ENCODE measurements around the gene TRIM37. TPM values are rescaled to one million over a fixed set of nuclear protein-coding genes. Genes with fewer than 3 reads are reported as not detected.

The TRIM37 gene
- total RNA-seq, 1 experiment from 2014 or later = 27.1 TPM

- no peak for DNase-seq (ENCODE audit: extremely low read depth, low read depth)
These were observed 67.9 kb downstream of the TRIM37 start for GRCh38 chr17:59038734-59039133.

GRCh38 chr17:59037960-59038359, 68.7 kb downstream of the TRIM37 start:
- DNase-seq (ENCODE audit: extremely low read depth, low read depth) = no peak

DNA sequence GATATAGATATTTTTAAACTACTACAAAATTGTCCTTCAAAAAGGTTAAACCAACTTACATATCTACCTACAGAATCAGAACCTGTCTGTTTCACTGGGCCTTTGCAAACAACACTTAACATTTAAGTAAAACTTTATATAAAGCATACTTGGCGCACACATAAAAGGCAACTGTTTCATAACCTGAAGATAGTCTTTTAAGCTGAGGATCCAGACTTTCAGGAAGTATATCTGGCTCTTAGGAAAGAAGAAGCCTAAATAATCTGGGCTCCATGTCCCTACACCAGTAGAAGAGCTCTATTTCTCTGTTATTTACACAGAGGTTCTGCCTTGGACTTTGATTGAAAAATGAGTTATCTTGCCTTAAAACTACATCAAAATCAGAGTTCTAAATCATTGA, 75.9 kb downstream of the TRIM37 start:
- DNase-seq (ENCODE audit: extremely low read depth, low read depth) = no peak

GRCh38 chr17:59028328-59028727, 78.4 kb downstream of the TRIM37 start:
- no peak for DNase-seq (ENCODE audit: extremely low read depth, low read depth)

- DNase-seq (ENCODE audit: extremely low read depth, low read depth) = no peak
These were observed 78.9 kb downstream of the TRIM37 start for GRCh38 chr17:59027750-59028149.

DNA sequence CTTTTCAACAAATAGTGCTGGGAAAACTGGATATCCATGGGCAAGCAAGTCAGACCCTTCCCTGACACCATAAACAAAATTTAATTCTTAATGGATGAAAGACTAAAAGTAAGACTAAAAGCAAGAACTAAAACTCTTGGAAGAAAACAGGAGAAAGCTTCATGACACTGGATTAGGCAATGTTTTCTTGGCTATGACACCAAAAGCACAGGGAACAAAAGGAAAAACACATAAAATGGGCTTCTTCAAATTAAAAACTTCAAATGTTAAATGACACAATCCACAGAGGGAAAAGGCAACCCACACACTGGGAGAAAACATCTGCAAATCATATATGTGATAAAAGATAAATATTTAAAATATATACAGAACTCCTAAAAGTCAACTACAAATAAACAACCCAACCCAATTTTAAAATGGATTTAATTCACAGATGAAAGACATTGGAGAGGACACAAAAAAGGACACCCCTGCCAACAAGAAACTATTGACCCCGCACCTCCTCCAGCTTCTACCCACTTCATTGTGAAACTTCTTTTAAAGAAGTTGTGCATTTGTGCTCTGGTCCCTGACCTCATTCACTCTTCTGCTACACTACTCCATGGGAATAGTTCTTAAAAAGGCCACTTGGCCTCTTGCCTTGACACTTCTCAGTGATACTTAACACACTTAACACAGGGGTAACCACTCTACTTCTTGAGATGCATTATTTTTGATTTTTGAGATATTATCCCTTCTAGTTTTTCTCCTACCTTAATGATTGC, 80.3 kb downstream of the TRIM37 start:
- no peak for DNase-seq (ENCODE audit: extremely low read depth, low read depth)

- DNase-seq (ENCODE audit: extremely low read depth, low read depth) = no peak
These were observed 81.8 kb downstream of the TRIM37 start for GRCh38 chr17:59024916-59025315.

- DNase-seq (ENCODE audit: extremely low read depth, low read depth) = no peak
These were observed 88.7 kb downstream of the TRIM37 start for GRCh38 chr17:59018019-59018418.

DNA sequence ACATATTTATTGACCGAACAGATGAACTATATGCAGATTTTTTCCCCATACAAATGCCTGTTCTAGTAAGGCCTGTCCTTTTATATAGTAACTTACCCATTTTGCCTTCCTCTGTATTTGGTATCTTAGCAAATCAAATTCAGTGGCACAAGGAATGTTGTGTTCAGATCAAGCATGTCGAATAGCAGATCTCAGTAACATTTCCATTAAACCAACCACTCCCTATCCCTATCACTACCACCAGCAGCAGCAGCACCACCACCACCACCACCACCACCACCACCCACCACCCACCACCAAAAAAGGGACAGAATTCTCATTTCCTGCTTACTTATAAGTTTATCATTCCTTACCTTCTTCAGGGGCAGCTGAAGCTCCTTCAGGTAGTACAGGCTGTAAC, 94.7 kb downstream of the TRIM37 start:
- no peak for DNase-seq (ENCODE audit: extremely low read depth, low read depth)

DNA sequence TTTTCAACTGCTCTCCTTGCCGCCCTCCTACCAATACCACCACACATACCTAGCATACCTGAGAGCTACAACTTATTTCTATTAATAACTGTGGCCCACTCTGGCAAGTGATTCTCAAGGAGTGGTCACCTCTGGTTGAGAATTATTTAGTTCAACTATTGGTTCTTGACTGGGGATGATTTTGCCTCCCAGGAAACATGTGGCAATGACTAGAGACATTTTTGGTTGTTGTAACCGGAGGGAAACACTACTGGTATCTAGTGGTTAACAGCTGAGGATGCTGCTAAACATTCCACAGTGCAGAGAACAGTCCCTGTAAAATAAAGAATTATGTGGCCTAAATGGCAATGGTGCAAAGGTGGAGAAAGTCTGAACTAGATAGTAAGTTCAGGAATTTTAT, 96.7 kb downstream of the TRIM37 start:
- DNase-seq (ENCODE audit: extremely low read depth, low read depth) = no peak

DNA sequence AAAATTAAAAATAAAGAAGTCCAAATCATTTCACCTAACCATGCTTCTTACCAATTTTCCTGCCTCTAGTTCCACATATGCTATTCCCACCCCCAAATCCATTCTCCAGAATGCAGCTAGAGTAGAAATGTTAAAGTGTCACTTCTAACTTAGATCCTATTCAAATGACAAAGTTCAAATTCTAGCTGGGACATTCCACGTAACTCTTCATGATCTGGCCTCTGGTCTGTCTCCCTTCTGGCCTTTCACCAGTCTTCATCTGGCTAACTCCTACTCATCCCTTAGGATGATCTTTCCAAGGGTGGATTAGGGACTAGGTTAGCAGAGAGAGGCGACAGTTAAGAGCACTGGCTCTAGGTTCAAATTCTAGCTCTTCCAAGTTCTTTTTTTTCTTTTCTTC, 97.9 kb downstream of the TRIM37 start:
- DNase-seq (ENCODE audit: extremely low read depth, low read depth) = no peak

DNA sequence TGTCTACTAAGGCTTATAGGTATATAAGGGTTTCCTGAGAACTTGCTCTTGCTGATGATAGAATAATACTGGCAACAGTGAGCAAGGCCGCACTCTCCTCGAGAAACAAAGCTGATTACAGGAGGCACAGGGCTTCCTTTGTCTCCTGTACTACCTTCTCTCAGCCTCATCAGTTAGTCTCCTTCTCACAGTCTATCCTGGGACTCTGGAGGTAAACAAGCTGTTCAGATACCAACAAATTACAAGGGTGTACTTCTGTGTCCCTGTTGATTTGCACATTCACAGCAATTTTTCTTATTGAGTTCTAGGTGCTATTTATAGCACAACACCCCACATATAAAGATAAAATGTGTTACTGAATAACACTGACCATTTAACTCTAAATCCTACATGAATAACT, 98.7 kb downstream of the TRIM37 start:
- DNase-seq (ENCODE audit: extremely low read depth, low read depth) = no peak

- peak; percentile 62 for DNase-seq (ENCODE audit: extremely low read depth, low read depth)
These were observed 102.2 kb downstream of the TRIM37 start for GRCh38 chr17:59004338-59005111.

- no peak for DNase-seq (ENCODE audit: extremely low read depth, low read depth)
These were observed 102.8 kb downstream of the TRIM37 start for GRCh38 chr17:59003860-59004259.

DNA sequence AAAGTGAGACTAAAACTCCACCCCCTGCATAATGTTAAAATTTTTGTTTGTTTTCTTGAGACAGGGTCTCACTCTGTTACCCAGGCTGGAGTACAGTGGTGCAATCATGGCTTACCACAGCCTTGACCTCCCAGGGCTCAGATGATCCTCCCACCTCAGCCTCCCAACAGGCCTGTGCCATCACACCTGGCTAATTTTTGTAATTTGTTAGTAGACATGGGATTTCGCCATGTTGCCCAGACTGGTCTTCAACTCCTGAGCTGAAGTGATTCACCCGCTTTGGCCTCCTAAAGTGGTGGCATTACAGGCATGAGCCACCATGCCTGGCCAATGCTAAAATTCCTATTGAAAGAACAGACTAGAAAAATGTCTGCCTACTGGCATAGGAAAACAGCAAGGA, 103.8 kb downstream of the TRIM37 start:
- DNase-seq (ENCODE audit: extremely low read depth, low read depth) = no peak

DNA sequence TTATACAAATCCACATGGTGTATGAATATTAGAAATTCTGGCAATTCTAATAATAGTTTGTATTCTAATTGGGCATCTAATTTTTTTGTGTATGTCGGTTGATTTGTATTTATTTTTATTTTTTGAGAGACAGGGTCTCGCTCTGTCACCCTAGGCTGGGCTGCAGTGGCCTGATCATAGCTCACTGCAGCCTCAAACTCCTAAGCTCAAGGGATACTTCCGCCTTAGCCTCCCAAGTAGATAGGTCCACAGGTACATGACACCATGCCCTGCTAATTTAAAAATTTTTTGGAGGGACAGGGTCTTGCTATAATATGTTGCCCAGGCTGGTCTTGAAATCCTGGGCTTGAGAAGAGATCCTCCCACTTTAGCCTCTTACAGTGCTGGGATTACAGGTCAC, 104.6 kb downstream of the TRIM37 start:
- DNase-seq (ENCODE audit: extremely low read depth, low read depth) = no peak

DNA sequence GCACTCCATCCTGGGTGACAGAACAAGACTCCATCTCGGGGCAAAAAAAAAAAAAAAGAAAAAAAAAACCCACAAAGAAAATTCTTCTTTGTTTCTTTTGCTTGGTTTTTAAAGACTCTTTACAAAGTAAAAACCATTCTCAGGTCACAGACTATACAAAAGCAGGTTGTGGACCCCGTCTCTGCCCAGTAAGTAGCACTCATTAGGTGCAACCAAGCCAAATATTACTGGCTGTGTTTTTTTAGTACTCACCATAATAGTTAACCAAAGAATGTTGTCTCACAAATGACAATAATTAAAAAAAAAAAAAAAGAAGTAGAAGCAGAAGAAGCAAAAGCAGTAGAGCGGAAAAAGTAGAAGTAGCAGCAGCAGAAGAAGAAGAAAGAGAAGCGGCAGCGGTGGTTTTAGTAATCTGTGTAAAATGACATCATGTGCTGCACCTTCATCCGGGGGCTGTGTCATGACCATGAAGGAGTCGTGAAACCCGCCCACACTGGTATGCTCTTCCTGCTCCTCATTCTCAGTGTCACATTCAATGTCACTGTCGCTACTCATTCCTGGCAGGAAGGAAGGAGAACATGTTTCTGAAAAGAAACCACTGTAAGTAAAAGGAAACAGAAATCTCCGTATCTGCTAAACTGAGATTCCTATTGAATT, 105.4 kb downstream of the TRIM37 start:
- DNase-seq (ENCODE audit: extremely low read depth, low read depth) = no peak

- DNase-seq (ENCODE audit: extremely low read depth, low read depth) = no peak
These were observed 106.7 kb downstream of the TRIM37 start for GRCh38 chr17:59000022-59000421.

DNA sequence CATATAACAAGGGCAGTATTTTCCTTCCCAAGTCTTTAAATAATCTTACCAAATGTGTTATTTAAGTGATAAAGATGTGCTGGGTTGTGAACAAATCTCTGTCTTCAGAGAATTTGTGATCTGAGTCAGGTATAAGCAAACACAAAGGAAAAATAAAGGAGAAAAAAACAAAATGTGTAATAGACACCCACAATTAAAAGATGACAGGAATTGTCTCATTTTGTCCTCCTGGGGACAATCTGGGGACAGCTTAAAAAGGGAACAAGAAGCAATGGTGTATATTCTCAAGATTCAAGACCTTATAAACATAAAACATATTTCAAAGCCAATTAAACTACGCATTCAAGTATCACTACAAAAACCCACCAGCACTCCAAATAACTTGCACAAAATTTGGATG, 107.2 kb downstream of the TRIM37 start:
- DNase-seq (ENCODE audit: extremely low read depth, low read depth) = no peak

GRCh38 chr17:58998871-58999270, 107.8 kb downstream of the TRIM37 start:
- no peak for DNase-seq (ENCODE audit: extremely low read depth, low read depth)

GRCh38 chr17:58997756-58998553, 108.7 kb downstream of the TRIM37 start:
- DNase-seq (ENCODE audit: extremely low read depth, low read depth) = no peak
